BE2C (cell line): ENCODE results near the gene FMO1.

Experiments used
- DNase-seq: peaks from one replicate; pipeline ENCODE4 v3.0.0-alpha.2; 2020
- H3K27me3 ChIP-seq: fragments of 250-450 bp; sonication (Bioruptor Pico); 2 replicates; pipeline ENCODE4 v1.5.1; 2020; ENCODE audit warnings: mild to moderate bottlenecking
- H3K36me3 ChIP-seq: fragments of 250-450 bp; sonication (Bioruptor Pico); 2 replicates; pipeline ENCODE4 v1.5.1; 2020; ENCODE audit warnings: mild to moderate bottlenecking
- H3K4me1 ChIP-seq: fragments of 250-450 bp; sonication (Bioruptor Pico); 2 replicates; pipeline ENCODE4 v1.5.1; 2020
- H3K4me3 ChIP-seq: 2 replicates; pipeline ENCODE4 v1.5.1; 2011; ENCODE audit warnings: low read depth, low read length
- H3K9me3 ChIP-seq: fragments of 250-450 bp; sonication (Bioruptor Pico); 2 replicates; pipeline ENCODE4 v1.5.1; 2020
- CTCF ChIP-seq: IDR thresholded peaks from 2 replicates; pipeline ENCODE4 v1.5.1; 2012; ENCODE audit warnings: mild to moderate bottlenecking, low read depth, low read length

Gene FMO1

GRCh38 chr1:171296897-171297296 lies 48.6 kb downstream of the FMO1 start:
- Histone ChIP-seq H3K4me1 (no peaks in the 10 kb centered on the region), H3K9me3 (no peaks in the 10 kb centered on the region), H3K36me3 (no peaks in the 10 kb centered on the region), H3K4me3 (no peak overlapping the region), H3K27me3 (no peaks in the 10 kb centered on the region)
- DNase-seq, result no peak
- TF ChIP-seq CTCF, result no peak

DNA sequence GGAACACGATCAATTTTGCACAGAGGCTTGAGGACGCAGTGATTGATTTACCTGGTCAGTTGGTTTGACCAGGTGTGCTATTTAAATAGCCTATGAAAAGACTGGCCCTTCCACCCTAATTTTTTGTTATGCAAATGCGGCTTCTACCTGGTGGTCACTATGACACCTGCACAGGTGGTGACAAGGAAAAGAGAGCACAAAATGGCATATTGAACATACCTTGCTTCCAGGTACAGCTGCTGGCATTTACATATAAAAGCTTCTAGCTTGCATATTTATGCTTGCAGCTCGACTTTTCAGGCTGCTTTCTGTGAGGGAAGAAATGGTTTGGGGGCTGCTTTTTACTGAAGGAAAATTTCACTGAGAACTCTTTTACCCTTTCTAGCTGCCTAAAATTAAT lies 50.4 kb downstream of the FMO1 start:
- DNase-seq, result no peak
- TF ChIP-seq CTCF, result no peak
- Histone ChIP-seq H3K4me3 (no peak overlapping the region), H3K27me3 (no peaks in the 10 kb centered on the region), H3K4me1 (no peaks in the 10 kb centered on the region), H3K9me3 (no peaks in the 10 kb centered on the region), H3K36me3 (no peaks in the 10 kb centered on the region)

- Histone ChIP-seq H3K4me1 (no peaks in the 10 kb centered on the region), H3K4me3 (no peak overlapping the region), H3K27me3 (no peaks in the 10 kb centered on the region), H3K36me3 (no peaks in the 10 kb centered on the region), H3K9me3 (no peaks in the 10 kb centered on the region)
- TF ChIP-seq CTCF, result no peak
- no peak for DNase-seq
Measured at GRCh38 chr1:171299342-171299741, 51.0 kb downstream of the FMO1 start.

DNA sequence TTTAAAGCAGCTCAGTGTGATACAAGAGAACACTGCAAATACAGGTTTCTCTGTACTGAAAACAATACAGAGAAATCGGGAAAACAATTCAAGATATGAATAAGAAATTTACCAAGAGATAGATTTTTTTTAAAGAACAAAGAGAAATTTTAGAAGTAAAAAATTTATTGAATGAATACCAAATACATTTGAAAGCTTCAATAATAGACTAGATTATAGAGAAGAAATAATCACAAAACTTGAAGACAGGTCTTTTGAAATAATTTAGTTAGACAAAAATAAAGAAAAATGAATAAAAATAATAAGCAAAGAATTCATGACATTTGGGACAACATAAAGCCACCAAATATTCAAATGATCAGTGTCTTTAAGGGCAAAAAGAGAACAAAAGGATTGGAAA lies 52.1 kb downstream of the FMO1 start:
- no peak for TF ChIP-seq CTCF
- Histone ChIP-seq H3K27me3 (no peaks in the 10 kb centered on the region), H3K4me3 (no peak overlapping the region), H3K36me3 (no peaks in the 10 kb centered on the region), H3K9me3 (no peaks in the 10 kb centered on the region), H3K4me1 (no peaks in the 10 kb centered on the region)
- no peak for DNase-seq

GRCh38 chr1:171310661-171311087 lies 62.4 kb downstream of the FMO1 start:
- DNase-seq, result no peak
- no peak for TF ChIP-seq CTCF

DNA sequence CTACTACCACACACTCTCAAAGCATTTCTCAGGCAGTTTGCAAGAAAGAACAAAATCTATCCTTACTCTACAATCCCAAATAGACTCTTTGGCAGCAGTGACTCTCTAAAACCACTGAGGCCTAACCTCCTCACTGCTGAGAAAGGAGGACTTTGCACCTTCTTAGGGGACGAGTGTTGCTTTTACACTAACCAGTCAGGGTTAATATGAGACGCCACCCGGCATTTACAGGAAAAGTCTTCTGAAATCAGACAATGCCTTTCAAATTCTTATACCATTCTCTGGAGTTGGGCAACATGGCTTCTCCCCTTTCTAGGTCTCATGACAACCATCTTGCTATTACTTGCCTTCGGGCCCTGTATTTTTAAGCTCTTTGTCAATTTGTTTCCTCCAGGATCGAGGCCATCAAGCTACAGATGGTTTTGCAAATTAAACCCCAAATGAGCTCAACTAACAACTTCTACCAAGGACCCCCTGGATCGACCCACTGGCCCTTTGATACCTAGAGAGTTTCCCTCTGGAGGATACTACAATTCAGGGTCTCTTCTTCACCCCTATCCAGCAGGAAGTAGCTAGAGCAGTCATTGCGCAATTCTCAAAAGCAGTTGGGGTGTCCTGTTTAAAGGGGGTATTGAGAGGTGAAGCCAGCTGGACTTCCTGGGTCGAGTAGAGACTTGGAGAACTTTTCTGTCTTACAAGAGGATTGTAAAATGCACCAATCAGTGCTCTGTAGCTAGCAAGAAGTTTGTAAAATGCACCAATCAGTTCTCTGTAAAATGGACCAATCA lies 63.7 kb downstream of the FMO1 start:
- Histone ChIP-seq H3K9me3 (no peaks in the 10 kb centered on the region), H3K4me1 (no peaks in the 10 kb centered on the region), H3K36me3 (no peaks in the 10 kb centered on the region), H3K4me3 (no peak overlapping the region), H3K27me3 (no peaks in the 10 kb centered on the region)
- no peak for DNase-seq
- TF ChIP-seq CTCF, result no peak

More at GRCh38 chr1:171310661-171311087, 62.4 kb downstream of the FMO1 start:
- H3K9me3 ChIP-seq, result no peaks in the 10 kb centered on the region
- no peak overlapping the region for H3K4me3 ChIP-seq
- H3K4me1 ChIP-seq, result no peaks in the 10 kb centered on the region
- no peaks in the 10 kb centered on the region for H3K36me3 ChIP-seq
- no peaks in the 10 kb centered on the region for H3K27me3 ChIP-seq
